H1 (cell line): ENCODE results near the gene MAP3K6. TPM values are rescaled to one million over a fixed set of nuclear protein-coding genes. Genes with fewer than 3 reads are reported as not detected.
A peak's percentile ranks its signal among the peaks of the same experiment; 100 is the strongest.

Experiments
- CTCF ChIA-PET: fragments of 300-600 bp; sonication (Branson Sonifier 250); formaldehyde crosslinking; loops from one replicate; lab custom pipeline; 2021; ENCODE audit not compliant: partially characterized antibody; lab: Charles Lee
- POLR2A ChIA-PET: fragments of 300-600 bp; sonication (Branson Sonifier 250); formaldehyde crosslinking; loops from one replicate; lab custom pipeline; 2021; ENCODE audit warnings: inconsistent platforms; ENCODE audit not compliant: partially characterized antibody; lab: Charles Lee
- DNase-seq, 2 experiments: peaks; one replicate each; pipeline versions ENCODE4 v3.0.0 to v3.0.0-alpha.2; 2010 to 2022; ENCODE audit warnings: low spot score in 2 of 2, low read depth in 1 of 2, mixed read lengths in 1 of 2
- FAIRE-seq: peaks from 2 replicates; lab custom pipeline; 2011; peaks lifted over from hg19 to GRCh38; lab: Jason Lieb, UNC
- H2AFZ ChIP-seq: 2 replicates; pipeline ENCODE4 v1.8.1; 2012; ENCODE audit warnings: low read length, inconsistent platforms
- H2AK5ac ChIP-seq: 2 replicates; pipeline ENCODE4 v1.6.1; 2013; ENCODE audit warnings: low read depth, low read length
- H2BK120ac ChIP-seq: replicated peaks from 2 replicates; pipeline ENCODE3; 2013; ENCODE audit warnings: low read depth, low read length, inconsistent platforms
- H2BK12ac ChIP-seq: 2 replicates; pipeline ENCODE4 v1.6.1; 2013; ENCODE audit warnings: low read depth, low read length
- H2BK15ac ChIP-seq: 2 replicates; pipeline ENCODE4 v1.6.1; 2013; ENCODE audit warnings: low read length
- H2BK20ac ChIP-seq: 2 replicates; pipeline ENCODE4 v1.6.1; 2013; ENCODE audit warnings: low read length
- H2BK5ac ChIP-seq: 2 replicates; pipeline ENCODE4 v1.6.1; 2013; ENCODE audit warnings: low read depth, low read length
- H3K14ac ChIP-seq: 2 replicates; pipeline ENCODE4 v1.6.1; 2013; ENCODE audit warnings: inconsistent platforms; ENCODE audit not compliant: insufficient read length
- H3K18ac ChIP-seq: 2 replicates; pipeline ENCODE4 v1.6.1; 2013; ENCODE audit warnings: low read length; ENCODE audit errors: extremely low read depth
- H3K23ac ChIP-seq: 2 replicates; pipeline ENCODE4 v1.6.1; 2013; ENCODE audit warnings: inconsistent platforms; ENCODE audit not compliant: insufficient read length
- H3K23me2 ChIP-seq: 2 replicates; pipeline ENCODE4 v1.6.1; 2013; ENCODE audit warnings: low read depth, low read length
- H3K27ac ChIP-seq: 2 replicates; pipeline ENCODE4 v1.6.1; 2011; ENCODE audit warnings: low read depth, low read length, inconsistent platforms
- H3K27me3 ChIP-seq, 4 experiments: replicated peaks in 1 of 4; 1 replicate in 1 of 4; 2 replicates in 3 of 4; pipeline versions ENCODE4 v1.6.1 to v1.8.1; 2011 to 2013; ENCODE audit warnings: low read length in 3 of 4, mild to moderate bottlenecking in 3 of 4, inconsistent platforms in 2 of 4, mixed read lengths in 2 of 4, moderate library complexity in 1 of 4; ENCODE audit not compliant: control insufficient read depth in 3 of 4, insufficient read depth in 3 of 4; ENCODE audit errors: extremely low read depth in 1 of 4
- H3K36me3 ChIP-seq, 4 experiments: 2 replicates each; pipeline versions ENCODE4 v1.6.1 to v1.8.1; 2011 to 2013; ENCODE audit warnings: mild to moderate bottlenecking in 4 of 4, low read length in 3 of 4, moderate library complexity in 2 of 4, control low read depth in 1 of 4, inconsistent platforms in 1 of 4; ENCODE audit not compliant: insufficient read depth in 4 of 4, control insufficient read depth in 2 of 4
- H3K4ac ChIP-seq: replicated peaks from 2 replicates; pipeline ENCODE3; 2013; ENCODE audit warnings: low read length, low read depth, mixed read lengths, inconsistent platforms; ENCODE audit not compliant: insufficient read length
- H3K4me1 ChIP-seq, 4 experiments: replicated peaks in 1 of 4; 1 replicate in 1 of 4; 2 replicates in 3 of 4; pipeline versions ENCODE4 v1.6.1 to v1.8.1; 2011 to 2013; ENCODE audit warnings: low read length in 3 of 4, inconsistent platforms in 2 of 4, mixed read lengths in 1 of 4; ENCODE audit not compliant: insufficient read depth in 4 of 4, control insufficient read depth in 3 of 4
- H3K4me2 ChIP-seq, 2 experiments: 2 replicates each; pipeline versions ENCODE4 v1.6.1 to v1.8.1; 2011 to 2013; ENCODE audit warnings: low read depth in 2 of 2, low read length in 2 of 2, control low read depth in 1 of 2, inconsistent platforms in 1 of 2, mild to moderate bottlenecking in 1 of 2; ENCODE audit not compliant: insufficient read depth in 1 of 2
- H3K4me3 ChIP-seq, 4 experiments: fragments of 200-600, 300-600 bp in 1 of 4; sonication (generic), shearing (Covaris generic), sonication (Bioruptor Twin) in 1 of 4; 2 replicates each; pipeline versions ENCODE4 v1.5.1 to v1.8.1; 2011 to 2016; ENCODE audit warnings: low read length in 4 of 4, low read depth in 3 of 4, control low read depth in 2 of 4, inconsistent platforms in 2 of 4, mild to moderate bottlenecking in 2 of 4, mixed read lengths in 1 of 4, moderate library complexity in 1 of 4; ENCODE audit not compliant: insufficient read depth in 2 of 4; ENCODE audit errors: extremely low read depth in 1 of 4
- H3K56ac ChIP-seq: replicated peaks from 2 replicates; pipeline ENCODE3; 2013; ENCODE audit warnings: low read depth, mild to moderate bottlenecking, mixed read lengths, low read length, inconsistent platforms; ENCODE audit not compliant: insufficient read length
- H3K79me1 ChIP-seq: 2 replicates; pipeline ENCODE4 v1.6.1; 2013; ENCODE audit warnings: low read depth, low read length, control low read depth
- H3K79me2 ChIP-seq, 2 experiments: 2 replicates each; pipeline versions ENCODE4 v1.6.1 to v1.8.1; 2012 to 2013; ENCODE audit warnings: low read length in 2 of 2, mild to moderate bottlenecking in 2 of 2, inconsistent platforms in 1 of 2; ENCODE audit not compliant: insufficient read depth in 2 of 2, control insufficient read depth in 1 of 2
- H3K9ac ChIP-seq, 4 experiments: replicated peaks in 1 of 4; 1 replicate in 1 of 4; 2 replicates in 3 of 4; pipeline versions ENCODE4 v1.6.1 to v1.8.1; 2011 to 2013; ENCODE audit warnings: low read depth in 3 of 4, low read length in 3 of 4, control low read depth in 2 of 4, mild to moderate bottlenecking in 2 of 4, moderate library complexity in 2 of 4, inconsistent platforms in 1 of 4; ENCODE audit errors: extremely low read depth in 1 of 4
- H3K9me3 ChIP-seq, 2 experiments: 2 replicates each; pipeline versions ENCODE4 v1.6.1 to v1.8.1; 2012 to 2013; ENCODE audit warnings: mild to moderate bottlenecking in 2 of 2, moderate library complexity in 2 of 2, control low read depth in 1 of 2, inconsistent platforms in 1 of 2, low read depth in 1 of 2, low read length in 1 of 2, mixed read lengths in 1 of 2; ENCODE audit not compliant: insufficient read depth in 2 of 2
- H4K20me1 ChIP-seq, 2 experiments: replicated peaks in 1 of 2; 2 replicates each; pipeline versions ENCODE3 to v1.8.1; 2011 to 2013; ENCODE audit warnings: inconsistent platforms in 2 of 2, low read length in 2 of 2, mild to moderate bottlenecking in 1 of 2; ENCODE audit not compliant: insufficient read depth in 2 of 2, control insufficient read depth in 1 of 2
- H4K5ac ChIP-seq: 2 replicates; pipeline ENCODE4 v1.6.1; 2013; ENCODE audit warnings: low read length, low read depth, mixed read lengths, inconsistent platforms; ENCODE audit not compliant: insufficient read length
- H4K8ac ChIP-seq: 2 replicates; pipeline ENCODE4 v1.8.0; 2013; ENCODE audit warnings: mild to moderate bottlenecking, moderate library complexity, low read length, inconsistent platforms; ENCODE audit not compliant: insufficient read depth; ENCODE audit errors: extremely low read depth
- H4K91ac ChIP-seq: replicated peaks from 2 replicates; pipeline ENCODE3; 2013; ENCODE audit warnings: low read length, mixed read lengths, inconsistent platforms; ENCODE audit not compliant: insufficient read length
- CBX8 ChIP-seq: fragments of 300-800, 300-1000 bp; sonication (generic); IDR thresholded peaks from 2 replicates; pipeline ENCODE4 v1.7.1; 2016; ENCODE audit warnings: low read depth, low read length, borderline replicate concordance
- CTBP2 ChIP-seq: IDR thresholded peaks from 2 replicates; pipeline ENCODE4 v1.7.0; 2011; ENCODE audit warnings: borderline replicate concordance, mild to moderate bottlenecking, moderate library complexity, mixed read lengths, low read length; ENCODE audit not compliant: insufficient read depth, insufficient read length
- FOSL1 ChIP-seq: IDR thresholded peaks from 2 replicates; pipeline ENCODE4 v1.6.1; 2011; ENCODE audit warnings: mild to moderate bottlenecking, low read depth, low read length, moderate library complexity; ENCODE audit not compliant: insufficient read depth
- KDM5A ChIP-seq: fragments of 200-600 bp; IDR thresholded peaks from 2 replicates; pipeline ENCODE4 v1.7.1; 2012; ENCODE audit warnings: mild to moderate bottlenecking, low read length, inconsistent platforms, mixed read lengths
- POLR2A ChIP-seq, 2 experiments: IDR thresholded peaks; 1 replicate in 1 of 2; 2 replicates in 1 of 2; pipeline ENCODE4 v1.6.1; 2011; ENCODE audit warnings: low read depth in 2 of 2, low read length in 2 of 2, mild to moderate bottlenecking in 2 of 2; ENCODE audit errors: control extremely low read depth in 1 of 2
- POU5F1 ChIP-seq: IDR thresholded peaks from 2 replicates; pipeline ENCODE4 v1.6.1; 2011; ENCODE audit warnings: low read depth, mild to moderate bottlenecking, low read length, moderate library complexity
- RAD21 ChIP-seq, 2 experiments: IDR thresholded peaks in 1 of 2; conservative IDR thresholded peaks in 1 of 2; 2 replicates each; pipeline ENCODE4 v1.6.1; 2011; ENCODE audit warnings: low read depth in 2 of 2, low read length in 2 of 2, improper control_type of control experiment in 1 of 2, inconsistent platforms in 1 of 2, mild to moderate bottlenecking in 1 of 2, moderate library complexity in 1 of 2
- SAP30 ChIP-seq: fragments of 300-600 bp; sonication (generic); IDR thresholded peaks from 2 replicates; pipeline ENCODE4 v1.7.1; 2012; ENCODE audit warnings: low read length, moderate library complexity, mild to moderate bottlenecking, inconsistent platforms; ENCODE audit not compliant: insufficient read depth, insufficient replicate concordance
- SP1 ChIP-seq: IDR thresholded peaks from 2 replicates; pipeline ENCODE4 v1.6.1; 2011; ENCODE audit warnings: low read depth, low read length
- SRF ChIP-seq: IDR thresholded peaks from 2 replicates; pipeline ENCODE4 v1.6.1; 2011; ENCODE audit warnings: mild to moderate bottlenecking, low read depth, low read length, moderate library complexity
- TAF7 ChIP-seq: optimal IDR thresholded peaks from 2 replicates; pipeline ENCODE3; 2011; ENCODE audit warnings: low read depth, mild to moderate bottlenecking, inconsistent platforms, low read length, moderate library complexity, borderline replicate concordance
- TCF12 ChIP-seq: IDR thresholded peaks from 2 replicates; pipeline ENCODE4 v1.6.1; 2011; ENCODE audit warnings: low read depth, mild to moderate bottlenecking, low read length
- YY1 ChIP-seq: IDR thresholded peaks from 2 replicates; pipeline ENCODE4 v1.6.1; 2011; ENCODE audit warnings: low read depth, mild to moderate bottlenecking, low read length
- WGBS, 2 experiments: shearing (Covaris generic) in 1 of 2; methylation state at CpG; one replicate each; pipeline versions ENCODE4 v1.1.6 to v1.1.7; 2013 to 2015; ENCODE audit warnings: low lambda C conversion rate in 2 of 2, mixed read lengths in 2 of 2, inconsistent platforms in 1 of 2, low coverage in 1 of 2, missing lambda C conversion rate in 1 of 2; ENCODE audit not compliant: insufficient replicate concordance in 2 of 2, insufficient coverage in 1 of 2, insufficient read length in 1 of 2; ENCODE audit errors: extremely low coverage in 1 of 2, missing lambda C conversion rate in 1 of 2; 5-methylcytosine and 5-hydroxymethylcytosine counted together
- polyA plus RNA-seq, 7 experiments: library from polyadenylated mRNA; depleted of rRNA in 3 of 7; stranded (reverse) in 5 of 7; unstranded in 2 of 7; fragments of >200 nt in 5 of 7; fragments of 200-250 nt in 2 of 7; gene quantifications; 1 replicate in 5 of 7; 2 replicates in 1 of 7; 4 replicates in 1 of 7; pipeline versions ENCODE4 v1.2.1 to v1.2.3, GENCODE V29; 2011 to 2013; ENCODE audit warnings: missing spikeins in 2 of 7, mixed read lengths in 2 of 7
- total RNA-seq: library from RNA; stranded (reverse); fragmentation: NEBNext Ultra II Directional; extraction: Animal tissue kit (Norgen Biotek cat#: 25700); gene quantifications from 2 replicates; pipeline ENCODE4 v1.2.1, GENCODE V29; 2021

Gene MAP3K6
- total and polyA plus RNA-seq, 2 of the 8 experiments (the other 6 are each of a cell fraction or from before 2014, with no cell fraction given), result 7.4 to 7.6 TPM

- peak overlapping the region; percentile 81; the same call in 1 of the 2 replicates for H3K18ac ChIP-seq
- no peak overlapping the region for H2AK5ac ChIP-seq
- H4K8ac ChIP-seq, result no peak overlapping the region
- no peaks in the 10 kb centered on the region for H3K27me3 ChIP-seq
- no peak overlapping the region; the same call in 1 of the 2 replicates for H2BK15ac ChIP-seq
- no peak overlapping the region for H3K4me2 ChIP-seq
- H3K23ac ChIP-seq, result no peak overlapping the region
- ChIA-PET CTCF (interaction anchor here (0.8 to 37.8 kb wide), 31 partner anchors 8 to 371 kb away, joined by 3 to 863 read pairs (median 5); partner anchors contain the start of genes AHDC1, GPR3, MAP3K6 and STX12), POLR2A (interaction anchor here (1.0 to 1.9 kb wide), 10 partner anchors 9 to 247 kb away, joined by 3 to 6 read pairs (median 4); partner anchors contain the start of gene SLC9A1)
- peak overlapping the region; percentile 88; the same call in 1 of the 2 replicates for H2BK12ac ChIP-seq
- no peak overlapping the region for H2BK20ac ChIP-seq
- DNase-seq, result peak in 1 of 2 experiments; percentile 76
- H3K56ac ChIP-seq, result no peak overlapping the region
- no peaks in the 10 kb centered on the region for H3K79me1 ChIP-seq
- H3K79me2 ChIP-seq, result no peaks in the 10 kb centered on the region
- H3K9ac ChIP-seq, result no peak overlapping the region
- H3K14ac ChIP-seq, result no peak overlapping the region
- peaks cover 0 to 4% (median under 1%) of the 10 kb centered on the region in 4 experiments; a peak in 1 of 8 replicates for H3K36me3 ChIP-seq
- no peak for FAIRE-seq
- no peak overlapping the region for H2AFZ ChIP-seq
- no peak overlapping the region for H2BK120ac ChIP-seq
- 81% methylated on average over 8 of the region's 8 CpGs; no CpG with 5 or more reads in 1 of the 2 experiments for WGBS, 2 experiments
- H3K9me3 ChIP-seq, result no peaks in the 10 kb centered on the region
- peaks cover 13 to 48% (median 22%) of the 10 kb centered on the region in 4 experiments for H3K4me1 ChIP-seq
- H3K4ac ChIP-seq, result no peak overlapping the region
- peak overlapping the region; percentile 1; the same call in 1 of the 2 replicates for H3K27ac ChIP-seq
- no peak overlapping the region for H3K4me3 ChIP-seq
- no peak overlapping the region for H4K91ac ChIP-seq
- peak overlapping the region; percentile 36; the same call in 1 of the 2 replicates for H2BK5ac ChIP-seq
- peaks cover 0 to 4% of the 10 kb centered on the region in 2 experiments for H4K20me1 ChIP-seq
- no peak overlapping the region for H4K5ac ChIP-seq
- H3K23me2 ChIP-seq, result no peaks in the 10 kb centered on the region
- TF ChIP-seq POU5F1 (no peak), CTBP2 (no peak), POLR2A (IDR thresholded peaks at IDR 0.05; ENCODE audit: control extremely low read depth in 1 of 2, low read depth in 2 of 2, low read length in 2 of 2) (0 out of 3 replicates have a peak, but pooled peaks of 1 of the 2 experiments have one; percentile 46), TCF12 (no peak), SRF (no peak), YY1 (peak; percentile 76), SP1 (no peak), TAF7 (no peak), KDM5A (no peak), CBX8 (no peak), SAP30 (no peak), RAD21 (IDR thresholded peaks at IDR 0.05 in 1 of 2, conservative IDR thresholded peaks at IDR 0.05 in 1 of 2; ENCODE audit: low read depth in 2 of 2, low read length in 2 of 2) (peak; percentile 62 to 69), FOSL1 (no peak)
These were observed 35.6 kb upstream of the MAP3K6 start for GRCh38 chr1:27402349-27402754.
